ENCODE results near the gene CDCP1. TPM values are rescaled to one million over a fixed set of nuclear protein-coding genes. Genes with fewer than 3 reads are reported as not detected.
"Not testable (repeated sequence)": the region's sequence is repeated elsewhere in the genome, so short reads cannot be mapped to it uniquely, and the experiment has no call there.

CDCP1 gene
- total RNA-seq, 1 donor from 2014 or later = 1.8 TPM

- intact Hi-C loops (cut with DNase I) = no loop called here
- no peak for ATAC-seq
- DNase-seq (ENCODE audit: low spot score) = no peak
Observed at GRCh38 chr3:45075821-45076625, 70.2 kb downstream of the CDCP1 start.

- ATAC-seq (no peak), DNase-seq (ENCODE audit: low spot score) (no peak)
- intact Hi-C loops (cut with DNase I) = no loop called here
Observed at GRCh38 chr3:45071075-45071474, 75.1 kb downstream of the CDCP1 start.

- intact Hi-C loops (cut with DNase I) = no loop called here
- ATAC-seq (no peak), DNase-seq (ENCODE audit: low spot score) (no peak)
Observed at GRCh38 chr3:45067941-45068340, 78.2 kb downstream of the CDCP1 start.

DNA sequence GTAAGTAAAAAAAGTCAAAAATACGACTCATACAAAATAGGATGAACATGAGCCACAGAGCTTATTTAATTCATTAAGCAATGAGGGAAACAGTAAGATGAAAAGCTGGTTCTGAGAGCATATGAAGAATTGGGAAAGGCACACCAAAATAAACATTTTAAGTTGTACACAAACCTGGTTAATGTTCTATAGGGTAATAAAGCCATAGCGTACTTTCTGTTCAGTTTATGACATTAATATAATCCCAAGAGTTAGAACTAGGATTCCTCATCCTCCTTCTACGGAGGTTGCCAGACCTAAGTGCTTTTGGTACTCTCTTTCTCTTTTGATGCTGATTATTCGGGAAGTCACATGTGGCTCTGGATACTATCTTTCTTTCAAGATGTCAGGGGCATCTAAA is 78.7 kb downstream of the CDCP1 start:
- no peak for ATAC-seq
- intact Hi-C loops (cut with DNase I) = no loop called here
- DNase-seq (ENCODE audit: low spot score) = no peak

GRCh38 chr3:45066109-45066801 is 79.9 kb downstream of the CDCP1 start:
- intact Hi-C loops (cut with DNase I) = no loop called here
- DNase-seq (ENCODE audit: low spot score) (no peak), ATAC-seq (no peak)

GRCh38 chr3:45065373-45065720 is 80.8 kb downstream of the CDCP1 start:
- ATAC-seq (no peak), DNase-seq (ENCODE audit: low spot score) (no peak)
- intact Hi-C loops (cut with DNase I) = no loop called here

- DNase-seq (ENCODE audit: low spot score) (no peak), ATAC-seq (peak; percentile 66)
- intact Hi-C loops (cut with DNase I) = no loop called here
Observed at GRCh38 chr3:45064512-45065372, 81.4 kb downstream of the CDCP1 start.

GRCh38 chr3:45062697-45063070 is 83.5 kb downstream of the CDCP1 start:
- DNase-seq (ENCODE audit: low spot score) (no peak), ATAC-seq (no peak)
- intact Hi-C loops (cut with DNase I) = no loop called here

DNA sequence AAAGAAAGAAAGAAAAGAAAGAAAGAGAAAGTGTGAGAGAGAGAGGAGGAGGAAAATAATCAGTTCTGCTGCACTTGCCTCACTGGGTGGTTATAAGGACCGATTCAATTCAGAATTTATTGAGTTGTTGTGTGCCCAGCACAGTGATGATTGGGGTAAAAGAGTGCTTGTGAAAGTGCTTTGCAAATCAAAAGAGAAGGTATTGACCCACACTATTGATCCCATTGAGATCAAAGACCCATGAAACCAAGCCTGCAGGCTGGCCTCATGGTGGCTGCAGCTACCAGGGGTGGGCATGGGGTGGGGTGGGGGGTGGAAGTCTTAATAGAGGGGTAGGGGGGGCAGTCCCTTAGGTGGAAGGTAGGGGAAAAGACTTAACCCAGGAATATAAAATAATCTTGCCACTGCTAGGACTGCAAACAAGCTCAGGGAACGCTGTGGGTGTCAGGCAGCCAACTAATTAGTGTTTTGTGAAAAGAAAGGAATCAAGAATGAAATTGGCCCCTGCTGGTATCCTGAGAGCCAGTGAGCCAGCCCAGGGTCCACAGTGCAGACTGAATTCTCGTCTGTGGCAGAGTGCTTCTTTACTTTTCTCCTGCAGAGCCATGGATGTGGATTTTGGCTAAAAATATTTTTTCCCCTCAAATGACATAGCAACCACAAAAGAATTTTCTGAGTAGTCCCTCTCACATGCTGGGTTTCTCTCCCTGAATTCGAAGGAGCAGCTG is 85.8 kb downstream of the CDCP1 start:
- intact Hi-C loops (cut with DNase I) = no loop called here
- DNase-seq (ENCODE audit: low spot score) = no peak
- ATAC-seq = no peak

GRCh38 chr3:45059132-45059531 is 87.0 kb downstream of the CDCP1 start:
- intact Hi-C loops (cut with DNase I) = no loop called here
- DNase-seq (ENCODE audit: low spot score) (no peak), ATAC-seq (no peak)

- DNase-seq (ENCODE audit: low spot score) = no peak
- intact Hi-C loops (cut with DNase I) = no loop called here
- ATAC-seq = no peak
Observed at GRCh38 chr3:45057557-45057956, 88.6 kb downstream of the CDCP1 start.

- ATAC-seq (no peak), DNase-seq (ENCODE audit: low spot score) (no peak)
- intact Hi-C loops (cut with DNase I) = no loop called here
Observed at GRCh38 chr3:45056608-45057301, 89.4 kb downstream of the CDCP1 start.

GRCh38 chr3:45055411-45056143 is 90.6 kb downstream of the CDCP1 start:
- DNase-seq (ENCODE audit: low spot score) (no peak), ATAC-seq (peak; percentile 43)
- intact Hi-C loops (cut with DNase I) = no loop called here

- DNase-seq (ENCODE audit: low spot score) (no peak), ATAC-seq (peak; percentile 87)
- intact Hi-C loops (cut with DNase I) = no loop called here
Observed at GRCh38 chr3:45055032-45055410, 91.2 kb downstream of the CDCP1 start.

DNA sequence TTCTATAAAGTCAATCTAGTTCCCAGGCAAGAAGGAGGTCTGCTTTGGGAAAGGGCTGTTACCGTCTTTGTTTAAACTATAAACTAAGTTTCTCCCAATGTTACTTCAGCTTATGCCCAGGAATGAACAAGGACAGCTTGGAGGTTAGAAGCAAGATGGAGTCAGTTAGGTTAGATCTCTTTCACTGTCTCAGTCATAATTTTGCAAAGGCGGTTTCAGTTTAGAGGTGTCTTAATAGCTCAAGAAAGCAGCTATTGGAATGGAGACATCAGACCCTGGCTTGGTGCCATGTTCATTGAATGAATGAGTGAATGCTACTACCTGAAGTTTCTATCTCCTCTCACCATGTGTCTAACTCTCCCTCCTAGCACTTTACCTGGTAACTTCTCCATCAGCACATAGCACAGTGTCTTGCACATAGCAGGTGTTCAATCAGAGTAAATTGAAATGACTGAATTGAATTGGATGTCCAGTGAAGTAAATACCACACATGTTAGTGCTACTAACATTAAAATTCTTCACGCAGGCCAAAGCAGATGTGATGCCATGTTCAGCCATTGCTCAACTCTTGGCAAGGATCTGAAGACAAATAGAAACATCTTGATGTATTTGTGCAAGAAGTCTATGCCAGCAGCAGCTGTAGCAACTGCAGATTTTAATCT is 91.9 kb downstream of the CDCP1 start:
- intact Hi-C loops (cut with DNase I) = no loop called here
- DNase-seq (ENCODE audit: low spot score) = no peak
- ATAC-seq = peak; percentile 87

GRCh38 chr3:45053805-45054195 is 92.4 kb downstream of the CDCP1 start:
- intact Hi-C loops (cut with DNase I); ATAC-seq; DNase-seq (ENCODE audit: low spot score): not testable (repeated sequence)

GRCh38 chr3:45051685-45052084 is 94.5 kb downstream of the CDCP1 start:
- intact Hi-C loops (cut with DNase I) = no loop called here
- DNase-seq (ENCODE audit: low spot score) = no peak
- no peak for ATAC-seq
